PFSK-1 (cell line): ENCODE measurements around the gene GFPT1.

Source experiments
- FOXP2 ChIP-seq: optimal IDR thresholded peaks from 2 replicates; pipeline ENCODE3; 2011; ENCODE audit warnings: borderline replicate concordance, control low read depth, inconsistent platforms; ENCODE audit not compliant: insufficient read depth; ENCODE audit errors: extremely low read length, extremely low read depth
- POLR2AphosphoS5 ChIP-seq: IDR thresholded peaks from 2 replicates; pipeline ENCODE4 v1.6.1; 2012; ENCODE audit warnings: low read depth, mild to moderate bottlenecking, control low read depth, low read length, moderate library complexity
- REST ChIP-seq, 2 experiments: IDR thresholded peaks; 2 replicates each; pipeline versions ENCODE4 v1.6.1 to v1.8.0; 2011 to 2012; ENCODE audit warnings: low read depth in 2 of 2, low read length in 2 of 2, control low read depth in 1 of 2, inconsistent platforms in 1 of 2, mild to moderate bottlenecking in 1 of 2, moderate library complexity in 1 of 2; ENCODE audit not compliant: insufficient read depth in 1 of 2
- SIN3A ChIP-seq: IDR thresholded peaks from 2 replicates; pipeline ENCODE4 v1.6.1; 2012; ENCODE audit warnings: mild to moderate bottlenecking, low read length, moderate library complexity, borderline replicate concordance; ENCODE audit not compliant: insufficient read depth
- TAF1 ChIP-seq: IDR thresholded peaks from 2 replicates; pipeline ENCODE4 v1.6.1; 2012; ENCODE audit warnings: low read length, control low read depth, borderline replicate concordance; ENCODE audit not compliant: insufficient read depth

GFPT1 gene

DNA sequence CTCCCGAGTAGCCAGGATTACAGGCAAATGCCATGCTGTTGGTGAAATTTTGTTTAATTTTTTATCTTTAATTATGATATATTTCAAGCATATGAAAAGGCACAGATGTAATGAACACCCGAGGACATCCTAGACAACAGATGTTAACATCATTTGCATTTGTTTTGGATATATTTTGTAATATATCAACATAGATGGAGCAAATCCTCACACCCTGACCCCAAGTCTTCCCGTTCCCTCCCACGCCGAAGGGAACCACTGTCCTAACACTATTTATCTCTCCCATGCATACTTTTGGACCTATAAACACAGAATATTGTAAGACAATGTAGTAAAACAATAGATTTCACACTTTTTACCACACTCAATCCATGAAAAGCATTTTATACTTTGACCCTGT, 99.5 kb downstream of the GFPT1 start:
- TF ChIP-seq FOXP2, result no peak
- TF ChIP-seq TAF1, result no peak
- no peak for TF ChIP-seq REST (IDR thresholded peaks at IDR 0.05; ENCODE audit: insufficient read depth in 1 of 2, low read depth in 2 of 2, low read length in 2 of 2)
- TF ChIP-seq POLR2AphosphoS5, result no peak
- no peak for TF ChIP-seq SIN3A

- TF ChIP-seq TAF1, result no peak
- no peak for TF ChIP-seq REST (IDR thresholded peaks at IDR 0.05; ENCODE audit: insufficient read depth in 1 of 2, low read depth in 2 of 2, low read length in 2 of 2)
- TF ChIP-seq SIN3A, result no peak
- TF ChIP-seq POLR2AphosphoS5, result no peak
- no peak for TF ChIP-seq FOXP2
Observed at GRCh38 chr2:69285379-69285894, 101.6 kb downstream of the GFPT1 start.

GRCh38 chr2:69280796-69281412, 106.1 kb downstream of the GFPT1 start:
- TF ChIP-seq TAF1 (no peak), POLR2AphosphoS5 (no peak), FOXP2 (no peak)

DNA sequence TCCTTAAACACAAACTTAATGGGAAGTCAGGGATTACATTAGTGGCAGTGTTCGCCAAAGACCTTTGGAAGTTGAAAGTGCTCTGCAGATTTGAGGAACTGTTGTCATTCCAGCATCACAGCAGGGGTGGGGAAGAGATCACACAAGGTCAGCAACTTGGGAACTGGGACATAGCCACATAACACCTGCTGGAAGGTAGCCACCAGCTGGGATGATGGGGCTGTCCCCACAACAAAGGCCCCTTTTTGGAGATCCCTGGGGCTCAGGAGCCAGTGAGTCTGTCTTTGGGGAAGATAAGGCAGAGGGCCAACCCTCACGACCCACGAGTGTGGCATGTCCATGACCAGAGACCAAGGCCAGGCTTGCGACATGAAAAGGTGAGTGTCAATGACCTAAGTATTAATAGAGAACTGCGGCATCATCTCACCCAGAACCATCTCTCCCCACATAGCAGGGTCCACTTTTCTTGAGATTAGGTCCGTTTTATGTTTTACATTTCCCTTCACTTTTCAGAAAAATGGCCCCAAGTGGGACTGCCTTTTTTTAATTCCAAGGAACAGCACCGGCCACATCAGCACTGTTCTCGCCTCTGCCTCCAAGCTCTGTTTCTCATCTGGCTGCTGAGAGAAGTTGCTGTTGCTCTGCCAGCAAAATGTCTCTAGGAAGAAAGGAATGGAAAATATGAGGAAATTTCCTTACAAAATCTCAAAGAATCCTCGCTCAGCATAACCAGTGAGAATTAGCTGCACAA, 106.9 kb downstream of the GFPT1 start:
- TF ChIP-seq REST (IDR thresholded peaks at IDR 0.05; ENCODE audit: insufficient read depth in 1 of 2, low read depth in 2 of 2, low read length in 2 of 2) (no peak), TAF1 (no peak), FOXP2 (no peak), SIN3A (no peak), POLR2AphosphoS5 (no peak)

DNA sequence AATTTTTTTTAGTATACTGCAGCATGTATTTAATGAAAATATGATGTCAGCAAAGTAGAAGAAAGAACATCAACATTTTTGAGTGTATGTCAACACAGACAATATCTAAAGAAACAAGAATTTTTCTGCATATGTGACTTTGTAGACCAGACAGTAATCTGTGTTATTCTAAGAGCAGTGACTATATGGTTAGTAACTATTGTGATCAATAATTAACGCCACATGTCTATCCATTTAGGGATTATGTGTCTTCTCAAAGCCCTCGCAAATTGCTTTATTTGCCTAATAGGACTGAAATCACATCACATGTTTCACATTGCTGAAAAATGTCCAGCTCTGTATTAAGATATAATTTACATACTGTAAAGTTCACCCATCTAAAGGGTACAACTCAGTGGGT, 107.8 kb downstream of the GFPT1 start:
- TF ChIP-seq POLR2AphosphoS5 (no peak), SIN3A (no peak), FOXP2 (no peak), REST (IDR thresholded peaks at IDR 0.05; ENCODE audit: insufficient read depth in 1 of 2, low read depth in 2 of 2, low read length in 2 of 2) (no peak), TAF1 (no peak)
